HCT116 (cell line): ENCODE data around the gene RFTN1.

ENCODE experiments used
- EZH2 ChIP-seq: fragments of 200-600 bp; sonication (generic); IDR thresholded peaks from 2 replicates; pipeline ENCODE4 v1.6.1; 2017; ENCODE audit warnings: antibody characterized with exemption, mixed run types
- EZH2phosphoT487 ChIP-seq: fragments of 200-600 bp; IDR thresholded peaks from 2 replicates; pipeline ENCODE4 v1.6.1; 2018; ENCODE audit warnings: antibody characterized with exemption, borderline replicate concordance
- POLR2A ChIP-seq: IDR thresholded peaks from 2 replicates; pipeline ENCODE4 v1.7.0; 2011; ENCODE audit warnings: borderline replicate concordance; ENCODE audit not compliant: insufficient read depth, insufficient read length; ENCODE audit errors: extremely low read depth
- TCF7L2 ChIP-seq: IDR thresholded peaks from 2 replicates; pipeline ENCODE4 v1.7.0; 2011; ENCODE audit warnings: borderline replicate concordance, inconsistent platforms; ENCODE audit not compliant: insufficient read depth, insufficient read length; ENCODE audit errors: extremely low read depth
- TF ChIP-seq, protein P1 (sequence below), 3 experiments: fragments of 200-600 bp in 1 of 3; sonication (generic) in 1 of 3; IDR thresholded peaks in 2 of 3; conservative IDR thresholded peaks in 1 of 3; 2 replicates each; pipeline ENCODE4 v1.5.1; 2012 to 2017; ENCODE audit warnings: low read depth in 2 of 3, low read length in 2 of 3, antibody characterized with exemption in 1 of 3, borderline replicate concordance in 1 of 3, control low read depth in 1 of 3, mild to moderate bottlenecking in 1 of 3, mixed read lengths in 1 of 3, mixed run types in 1 of 3, moderate library complexity in 1 of 3; ENCODE audit not compliant: insufficient read depth in 1 of 3
- TF ChIP-seq, protein P2 (sequence below): IDR thresholded peaks from 2 replicates; pipeline ENCODE4 v1.6.1; 2012
- TF ChIP-seq, protein P3 (sequence below): IDR thresholded peaks from 2 replicates; pipeline ENCODE4 v1.6.1; 2012; ENCODE audit warnings: low read depth

DNA sequence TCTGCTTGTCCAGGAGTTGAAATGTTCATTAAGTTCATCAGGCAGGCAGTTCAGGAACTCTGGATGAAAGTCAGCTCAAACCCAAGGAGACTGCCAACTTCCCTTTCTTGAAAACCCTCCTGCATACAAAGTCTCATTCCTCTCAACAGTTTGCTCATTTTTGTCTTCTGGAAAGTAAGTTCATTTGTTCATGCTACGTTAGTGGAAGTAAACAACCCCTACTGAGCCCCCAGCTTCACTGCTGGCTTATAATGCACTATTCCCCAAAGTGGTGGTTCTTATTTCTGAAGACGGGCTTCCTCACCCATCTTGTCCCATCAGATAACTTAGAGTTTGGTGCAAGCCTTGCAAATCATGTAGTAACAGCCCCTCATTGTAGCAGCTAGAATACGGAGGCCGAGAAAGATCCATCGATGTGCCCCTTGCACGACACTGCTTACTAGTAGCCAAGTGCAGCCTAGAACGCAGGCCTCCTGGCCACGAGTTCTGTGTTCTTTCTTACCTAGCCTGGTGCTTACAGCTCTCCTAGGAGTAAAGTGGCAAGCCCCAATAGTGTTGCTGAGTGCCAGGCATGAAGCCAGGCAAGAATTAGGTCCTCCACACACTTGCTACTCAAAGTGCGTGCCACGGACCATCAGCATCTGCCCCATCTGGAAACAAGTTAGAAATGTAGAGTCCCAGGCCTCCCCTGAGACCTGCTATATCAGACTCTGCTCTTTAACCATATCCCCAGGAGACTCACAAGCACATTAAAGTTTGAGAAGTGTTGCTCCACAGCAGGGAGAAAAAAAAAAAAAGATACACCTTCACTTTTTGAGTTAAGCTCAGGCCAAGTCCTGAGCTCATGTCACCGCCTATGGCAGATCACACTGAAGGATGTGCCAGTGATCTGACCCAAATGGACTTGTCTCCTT lies 82.5 kb downstream of the RFTN1 start:
- TF ChIP-seq, protein P1, sequence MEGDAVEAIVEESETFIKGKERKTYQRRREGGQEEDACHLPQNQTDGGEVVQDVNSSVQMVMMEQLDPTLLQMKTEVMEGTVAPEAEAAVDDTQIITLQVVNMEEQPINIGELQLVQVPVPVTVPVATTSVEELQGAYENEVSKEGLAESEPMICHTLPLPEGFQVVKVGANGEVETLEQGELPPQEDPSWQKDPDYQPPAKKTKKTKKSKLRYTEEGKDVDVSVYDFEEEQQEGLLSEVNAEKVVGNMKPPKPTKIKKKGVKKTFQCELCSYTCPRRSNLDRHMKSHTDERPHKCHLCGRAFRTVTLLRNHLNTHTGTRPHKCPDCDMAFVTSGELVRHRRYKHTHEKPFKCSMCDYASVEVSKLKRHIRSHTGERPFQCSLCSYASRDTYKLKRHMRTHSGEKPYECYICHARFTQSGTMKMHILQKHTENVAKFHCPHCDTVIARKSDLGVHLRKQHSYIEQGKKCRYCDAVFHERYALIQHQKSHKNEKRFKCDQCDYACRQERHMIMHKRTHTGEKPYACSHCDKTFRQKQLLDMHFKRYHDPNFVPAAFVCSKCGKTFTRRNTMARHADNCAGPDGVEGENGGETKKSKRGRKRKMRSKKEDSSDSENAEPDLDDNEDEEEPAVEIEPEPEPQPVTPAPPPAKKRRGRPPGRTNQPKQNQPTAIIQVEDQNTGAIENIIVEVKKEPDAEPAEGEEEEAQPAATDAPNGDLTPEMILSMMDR (IDR thresholded peaks at IDR 0.05 in 2 of 3, conservative IDR thresholded peaks at IDR 0.05 in 1 of 3; ENCODE audit: borderline replicate concordance in 1 of 3, insufficient read depth in 1 of 3, low read depth in 2 of 3, low read length in 2 of 3), result no peak
- TF ChIP-seq EZH2 (no peak), TCF7L2 (no peak), POLR2A (no peak), EZH2phosphoT487 (no peak)
- TF ChIP-seq, protein P2, sequence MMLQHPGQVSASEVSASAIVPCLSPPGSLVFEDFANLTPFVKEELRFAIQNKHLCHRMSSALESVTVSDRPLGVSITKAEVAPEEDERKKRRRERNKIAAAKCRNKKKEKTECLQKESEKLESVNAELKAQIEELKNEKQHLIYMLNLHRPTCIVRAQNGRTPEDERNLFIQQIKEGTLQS, result no peak
- TF ChIP-seq, protein P3, sequence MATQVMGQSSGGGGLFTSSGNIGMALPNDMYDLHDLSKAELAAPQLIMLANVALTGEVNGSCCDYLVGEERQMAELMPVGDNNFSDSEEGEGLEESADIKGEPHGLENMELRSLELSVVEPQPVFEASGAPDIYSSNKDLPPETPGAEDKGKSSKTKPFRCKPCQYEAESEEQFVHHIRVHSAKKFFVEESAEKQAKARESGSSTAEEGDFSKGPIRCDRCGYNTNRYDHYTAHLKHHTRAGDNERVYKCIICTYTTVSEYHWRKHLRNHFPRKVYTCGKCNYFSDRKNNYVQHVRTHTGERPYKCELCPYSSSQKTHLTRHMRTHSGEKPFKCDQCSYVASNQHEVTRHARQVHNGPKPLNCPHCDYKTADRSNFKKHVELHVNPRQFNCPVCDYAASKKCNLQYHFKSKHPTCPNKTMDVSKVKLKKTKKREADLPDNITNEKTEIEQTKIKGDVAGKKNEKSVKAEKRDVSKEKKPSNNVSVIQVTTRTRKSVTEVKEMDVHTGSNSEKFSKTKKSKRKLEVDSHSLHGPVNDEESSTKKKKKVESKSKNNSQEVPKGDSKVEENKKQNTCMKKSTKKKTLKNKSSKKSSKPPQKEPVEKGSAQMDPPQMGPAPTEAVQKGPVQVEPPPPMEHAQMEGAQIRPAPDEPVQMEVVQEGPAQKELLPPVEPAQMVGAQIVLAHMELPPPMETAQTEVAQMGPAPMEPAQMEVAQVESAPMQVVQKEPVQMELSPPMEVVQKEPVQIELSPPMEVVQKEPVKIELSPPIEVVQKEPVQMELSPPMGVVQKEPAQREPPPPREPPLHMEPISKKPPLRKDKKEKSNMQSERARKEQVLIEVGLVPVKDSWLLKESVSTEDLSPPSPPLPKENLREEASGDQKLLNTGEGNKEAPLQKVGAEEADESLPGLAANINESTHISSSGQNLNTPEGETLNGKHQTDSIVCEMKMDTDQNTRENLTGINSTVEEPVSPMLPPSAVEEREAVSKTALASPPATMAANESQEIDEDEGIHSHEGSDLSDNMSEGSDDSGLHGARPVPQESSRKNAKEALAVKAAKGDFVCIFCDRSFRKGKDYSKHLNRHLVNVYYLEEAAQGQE, result no peak
